ENCODE measurements around the gene SIPA1L3. TPM values are rescaled to one million over a fixed set of nuclear protein-coding genes. Genes with fewer than 3 reads are reported as not detected.

The SIPA1L3 gene
- total RNA-seq, 1 experiment from 2014 or later: 36.0 TPM

DNA sequence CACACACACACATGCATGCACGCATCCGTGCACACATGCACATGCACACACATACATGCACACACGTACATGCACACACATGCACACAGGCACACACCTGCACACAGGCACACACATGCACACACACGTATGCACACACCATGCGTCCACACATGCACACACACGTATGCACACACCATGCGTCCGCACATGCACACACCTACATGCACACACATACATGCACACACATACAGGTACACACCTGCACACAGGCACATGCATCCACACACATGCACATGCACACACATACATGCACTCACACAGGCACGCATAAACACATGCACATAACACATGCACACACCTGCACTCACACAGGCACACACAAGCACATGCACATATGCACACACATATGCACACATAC is 204.9 kb downstream of the SIPA1L3 start:
- no peaks in the 10 kb centered on the region for H3K9me3 Mint-ChIP-seq (ENCODE audit: unreplicated experiment)
- H3K27me3 Mint-ChIP-seq (ENCODE audit: insufficient read depth, unreplicated experiment): no peaks in the 10 kb centered on the region
- H3K36me3 Mint-ChIP-seq (ENCODE audit: insufficient read depth, unreplicated experiment): peaks cover 57% of the 10 kb centered on the region
- no peak for DNase-seq (ENCODE audit: unreplicated experiment)
- intact Hi-C loops (cut with micrococcal nuclease): no loop called here
- H3K4me1 Mint-ChIP-seq (ENCODE audit: insufficient read depth, unreplicated experiment): peaks cover under 1% of the 10 kb centered on the region
- ChIA-PET POLR2A (interaction anchor here (1.1 kb wide), 1 partner anchor 205 kb away, joined by 3 read pairs; the partner anchor contains the start of genes SIPA1L3 and WDR87), CTCF (interaction anchor here (1.1 to 1.3 kb wide), 2 partner anchors 17 to 209 kb away, joined by 3 to 4 read pairs; no protein-coding TSS in a partner anchor)
- TF ChIP-seq, protein P1, sequence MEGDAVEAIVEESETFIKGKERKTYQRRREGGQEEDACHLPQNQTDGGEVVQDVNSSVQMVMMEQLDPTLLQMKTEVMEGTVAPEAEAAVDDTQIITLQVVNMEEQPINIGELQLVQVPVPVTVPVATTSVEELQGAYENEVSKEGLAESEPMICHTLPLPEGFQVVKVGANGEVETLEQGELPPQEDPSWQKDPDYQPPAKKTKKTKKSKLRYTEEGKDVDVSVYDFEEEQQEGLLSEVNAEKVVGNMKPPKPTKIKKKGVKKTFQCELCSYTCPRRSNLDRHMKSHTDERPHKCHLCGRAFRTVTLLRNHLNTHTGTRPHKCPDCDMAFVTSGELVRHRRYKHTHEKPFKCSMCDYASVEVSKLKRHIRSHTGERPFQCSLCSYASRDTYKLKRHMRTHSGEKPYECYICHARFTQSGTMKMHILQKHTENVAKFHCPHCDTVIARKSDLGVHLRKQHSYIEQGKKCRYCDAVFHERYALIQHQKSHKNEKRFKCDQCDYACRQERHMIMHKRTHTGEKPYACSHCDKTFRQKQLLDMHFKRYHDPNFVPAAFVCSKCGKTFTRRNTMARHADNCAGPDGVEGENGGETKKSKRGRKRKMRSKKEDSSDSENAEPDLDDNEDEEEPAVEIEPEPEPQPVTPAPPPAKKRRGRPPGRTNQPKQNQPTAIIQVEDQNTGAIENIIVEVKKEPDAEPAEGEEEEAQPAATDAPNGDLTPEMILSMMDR (IDR thresholded peaks at IDR 0.05; ENCODE audit: unreplicated experiment): no peak
- H3K4me3 Mint-ChIP-seq (ENCODE audit: unreplicated experiment): no peak overlapping the region
- no TSS peak for BruUV-seq (replicated peaks)
- H3K27ac Mint-ChIP-seq (ENCODE audit: low read depth, unreplicated experiment): no peak overlapping the region

DNA sequence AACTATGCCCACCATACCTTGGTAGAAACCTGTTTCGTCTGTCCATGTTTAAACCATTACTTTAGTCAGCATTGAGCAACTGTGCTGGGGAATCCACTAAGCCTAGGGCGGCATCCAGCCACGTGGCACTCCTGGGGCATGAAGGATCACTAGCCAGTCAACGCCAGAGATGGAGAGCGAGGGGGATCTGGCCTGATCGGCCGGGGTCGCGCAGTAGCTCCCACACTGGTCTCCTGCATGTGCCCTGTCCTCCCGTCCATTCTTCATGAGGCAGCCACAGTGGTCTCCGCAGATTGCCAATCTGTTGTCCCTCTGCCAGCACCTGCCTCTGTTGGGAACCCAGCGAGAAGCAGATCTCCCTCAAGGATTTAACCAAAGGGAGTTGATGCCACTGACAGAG is 207.6 kb downstream of the SIPA1L3 start:
- H3K27ac Mint-ChIP-seq (ENCODE audit: low read depth, unreplicated experiment): no peak overlapping the region
- peaks cover 51% of the 10 kb centered on the region for H3K36me3 Mint-ChIP-seq (ENCODE audit: insufficient read depth, unreplicated experiment)

DNA sequence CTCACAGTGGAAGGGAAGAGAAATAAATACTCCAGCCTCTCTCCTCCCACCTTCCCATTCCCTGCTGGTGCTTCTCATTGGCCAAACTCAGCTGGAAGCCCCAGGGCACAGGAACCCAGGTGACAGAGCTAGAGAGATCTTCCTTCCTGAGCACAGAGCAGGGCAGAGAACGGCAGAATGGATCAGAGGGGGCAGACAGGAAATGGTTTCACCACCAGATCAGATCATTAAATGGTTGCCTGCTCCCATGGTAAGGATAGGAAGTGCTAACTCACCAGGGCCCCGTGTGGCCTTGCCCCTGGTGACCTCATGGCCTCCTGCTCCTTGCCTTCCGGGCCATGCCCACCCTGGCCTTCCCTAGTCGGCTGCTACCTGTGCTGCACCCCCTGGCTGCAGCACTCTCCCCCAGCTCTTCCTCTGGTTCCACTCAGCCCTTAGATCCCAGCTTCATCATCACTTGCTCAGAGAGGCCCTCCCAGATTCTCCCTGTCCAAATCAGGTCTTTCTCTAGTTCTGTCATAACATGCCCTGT is 208.3 kb downstream of the SIPA1L3 start:
- Mint-ChIP-seq H3K27ac (ENCODE audit: low read depth, unreplicated experiment) (no peak overlapping the region), H3K36me3 (ENCODE audit: insufficient read depth, unreplicated experiment) (peaks cover 56% of the 10 kb centered on the region), H3K4me1 (ENCODE audit: insufficient read depth, unreplicated experiment) (no peaks in the 10 kb centered on the region), H3K27me3 (ENCODE audit: insufficient read depth, unreplicated experiment) (no peaks in the 10 kb centered on the region), H3K9me3 (ENCODE audit: unreplicated experiment) (no peaks in the 10 kb centered on the region), H3K4me3 (ENCODE audit: unreplicated experiment) (no peak overlapping the region)
- ChIA-PET POLR2A (no interaction called here), CTCF (interaction anchor here (0.6 to 0.7 kb wide), 3 partner anchors 10 to 268 kb away, joined by 3 to 4 read pairs (median 3); no protein-coding TSS in a partner anchor)
- BruUV-seq (replicated peaks): no TSS peak
- TF ChIP-seq, protein P1 (IDR thresholded peaks at IDR 0.05; ENCODE audit: unreplicated experiment): no peak
- intact Hi-C loops (cut with micrococcal nuclease): no loop called here
- DNase-seq (ENCODE audit: unreplicated experiment): no peak

More for the DNA sequence above, 207.6 kb downstream of the SIPA1L3 start:
- TF ChIP-seq, protein P1 (IDR thresholded peaks at IDR 0.05; ENCODE audit: unreplicated experiment): no peak
- Mint-ChIP-seq H3K4me1 (ENCODE audit: insufficient read depth, unreplicated experiment) (no peaks in the 10 kb centered on the region), H3K9me3 (ENCODE audit: unreplicated experiment) (no peaks in the 10 kb centered on the region), H3K4me3 (ENCODE audit: unreplicated experiment) (no peak overlapping the region), H3K27me3 (ENCODE audit: insufficient read depth, unreplicated experiment) (no peaks in the 10 kb centered on the region)
- CTCF ChIA-PET: interaction anchor here (0.6 to 0.7 kb wide), 2 partner anchors 11 to 70 kb away, joined by 3 read pairs; no protein-coding TSS in a partner anchor
- no peak for DNase-seq (ENCODE audit: unreplicated experiment)
- no TSS peak for BruUV-seq (replicated peaks)
- intact Hi-C loops (cut with micrococcal nuclease): no loop called here
- POLR2A ChIA-PET: no interaction called here

DNA sequence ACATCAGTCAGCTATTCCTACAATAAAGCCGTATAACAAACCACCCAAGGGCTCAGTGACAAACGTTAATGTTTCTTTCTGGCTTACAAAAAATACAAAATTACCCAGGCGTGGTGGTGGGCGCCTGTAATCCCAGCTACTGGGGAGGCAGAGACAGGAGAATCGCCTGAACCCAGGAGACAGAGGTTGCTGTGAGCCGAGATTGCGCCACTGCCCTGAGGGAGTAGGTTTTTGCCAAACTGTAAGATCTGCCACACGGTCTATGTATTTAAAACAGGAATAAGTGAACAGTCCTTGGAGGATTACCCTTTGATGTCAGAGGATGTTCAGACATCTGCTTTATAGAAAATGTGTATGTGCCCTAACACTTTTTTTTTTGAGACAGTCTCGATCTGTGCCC is 211.2 kb downstream of the SIPA1L3 start:
- H3K27ac Mint-ChIP-seq (ENCODE audit: low read depth, unreplicated experiment): no peak overlapping the region

More for the DNA sequence above, 211.2 kb downstream of the SIPA1L3 start:
- no TSS peak for BruUV-seq (replicated peaks)
- Mint-ChIP-seq H3K9me3 (ENCODE audit: unreplicated experiment) (no peaks in the 10 kb centered on the region), H3K4me3 (ENCODE audit: unreplicated experiment) (no peak overlapping the region), H3K4me1 (ENCODE audit: insufficient read depth, unreplicated experiment) (no peaks in the 10 kb centered on the region), H3K27me3 (ENCODE audit: insufficient read depth, unreplicated experiment) (no peaks in the 10 kb centered on the region), H3K36me3 (ENCODE audit: insufficient read depth, unreplicated experiment) (peaks cover 42% of the 10 kb centered on the region)
- intact Hi-C loops (cut with micrococcal nuclease): no loop called here
- DNase-seq (ENCODE audit: unreplicated experiment): no peak
- TF ChIP-seq, protein P1 (IDR thresholded peaks at IDR 0.05; ENCODE audit: unreplicated experiment): no peak
- CTCF ChIA-PET: interaction anchor here (0.7 kb wide), 1 partner anchor 18 kb away, joined by 3 read pairs; no protein-coding TSS in a partner anchor
- POLR2A ChIA-PET: interaction anchor here (1.7 kb wide), 1 partner anchor 11 kb away, joined by 3 read pairs; no protein-coding TSS in a partner anchor
